Neural cell (in vitro differentiated cells): Measurements from ENCODE around the gene OTULIN.

Experiments used
- CTCF ChIP-seq: fragments of 450-650 bp; IDR thresholded peaks from 2 replicates; pipeline ENCODE4 v1.5.1; 2014; ENCODE audit warnings: antibody characterized with exemption, mild to moderate bottlenecking, moderate library complexity; ENCODE audit not compliant: poor library complexity, severe bottlenecking
- EP300 ChIP-seq: fragments of 450-650 bp; conservative IDR thresholded peaks from 2 replicates; pipeline ENCODE4 v1.6.1; 2014; ENCODE audit warnings: antibody characterized with exemption, mild to moderate bottlenecking, moderate library complexity; ENCODE audit not compliant: poor library complexity, severe bottlenecking
- EZH2 ChIP-seq: fragments of 200-600, 300-800 bp; shearing (Covaris generic), sonication (generic); IDR thresholded peaks from 2 replicates; pipeline ENCODE4 v1.6.1; 2014; ENCODE audit warnings: antibody characterized with exemption, low read length, borderline replicate concordance, mild to moderate bottlenecking; ENCODE audit not compliant: insufficient read depth, poor library complexity, severe bottlenecking
- MXI1 ChIP-seq: fragments of 450-650 bp; conservative IDR thresholded peaks from 2 replicates; pipeline ENCODE4 v1.6.1; 2014; ENCODE audit warnings: antibody characterized with exemption, mild to moderate bottlenecking; ENCODE audit not compliant: poor library complexity, severe bottlenecking
- POLR2AphosphoS5 ChIP-seq: IDR thresholded peaks from 2 replicates; pipeline ENCODE4 v1.6.1; 2012
- SMC3 ChIP-seq: fragments of 450-650 bp; conservative IDR thresholded peaks from 2 replicates; pipeline ENCODE4 v1.6.1; 2014; ENCODE audit warnings: antibody characterized with exemption, mild to moderate bottlenecking, moderate library complexity; ENCODE audit not compliant: poor library complexity
- TF ChIP-seq, protein P1 (sequence below): IDR thresholded peaks from 2 replicates; pipeline ENCODE4 v1.6.1; 2012; ENCODE audit warnings: borderline replicate concordance

DNA sequence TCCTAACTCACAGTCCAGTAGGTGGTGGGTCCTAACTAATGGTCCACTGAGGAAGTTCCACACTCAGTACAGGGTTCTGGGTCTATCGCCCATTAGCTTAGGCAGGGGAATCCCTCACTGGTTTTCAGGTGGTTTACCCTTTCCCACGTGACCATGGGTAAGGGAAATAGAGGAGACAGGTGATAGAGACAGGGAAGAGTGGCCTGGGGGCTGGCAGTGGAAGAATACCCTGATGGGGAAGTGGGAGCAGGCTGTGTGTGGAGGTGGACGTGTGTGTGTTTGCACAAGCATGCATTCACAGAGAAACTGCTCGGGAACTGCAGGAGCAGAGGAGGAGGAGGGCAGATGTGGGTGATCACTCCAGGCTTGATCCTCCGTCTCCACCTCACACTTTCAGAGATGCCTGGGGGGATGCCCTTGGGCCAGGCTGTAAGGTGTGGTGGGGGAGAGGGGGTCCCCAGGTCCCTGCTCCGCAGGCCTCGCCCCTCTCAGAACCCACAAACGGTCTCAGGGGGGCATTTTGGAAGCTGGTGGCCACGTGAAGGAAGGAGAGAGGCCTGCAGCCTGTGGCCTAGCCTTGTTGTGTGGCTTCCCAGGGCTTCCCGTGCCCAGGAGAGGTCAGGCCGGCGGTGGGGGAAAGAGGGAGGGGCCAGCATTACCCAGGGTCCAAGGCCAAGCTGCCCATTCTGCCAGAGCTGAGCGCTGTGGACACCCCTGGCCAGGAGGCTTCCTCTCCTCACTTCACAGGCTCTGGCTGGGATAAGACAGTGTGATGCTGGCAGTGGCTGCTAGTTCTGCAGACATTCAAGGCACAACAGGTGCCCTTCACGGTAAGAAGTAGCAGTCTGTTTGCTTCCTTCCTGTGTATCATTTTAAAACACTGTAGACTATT lies 80.0 kb downstream of the OTULIN start:
- TF ChIP-seq EZH2 (no peak), CTCF (no peak), SMC3 (no peak), POLR2AphosphoS5 (no peak), EP300 (no peak), MXI1 (no peak)
- TF ChIP-seq, protein P1, sequence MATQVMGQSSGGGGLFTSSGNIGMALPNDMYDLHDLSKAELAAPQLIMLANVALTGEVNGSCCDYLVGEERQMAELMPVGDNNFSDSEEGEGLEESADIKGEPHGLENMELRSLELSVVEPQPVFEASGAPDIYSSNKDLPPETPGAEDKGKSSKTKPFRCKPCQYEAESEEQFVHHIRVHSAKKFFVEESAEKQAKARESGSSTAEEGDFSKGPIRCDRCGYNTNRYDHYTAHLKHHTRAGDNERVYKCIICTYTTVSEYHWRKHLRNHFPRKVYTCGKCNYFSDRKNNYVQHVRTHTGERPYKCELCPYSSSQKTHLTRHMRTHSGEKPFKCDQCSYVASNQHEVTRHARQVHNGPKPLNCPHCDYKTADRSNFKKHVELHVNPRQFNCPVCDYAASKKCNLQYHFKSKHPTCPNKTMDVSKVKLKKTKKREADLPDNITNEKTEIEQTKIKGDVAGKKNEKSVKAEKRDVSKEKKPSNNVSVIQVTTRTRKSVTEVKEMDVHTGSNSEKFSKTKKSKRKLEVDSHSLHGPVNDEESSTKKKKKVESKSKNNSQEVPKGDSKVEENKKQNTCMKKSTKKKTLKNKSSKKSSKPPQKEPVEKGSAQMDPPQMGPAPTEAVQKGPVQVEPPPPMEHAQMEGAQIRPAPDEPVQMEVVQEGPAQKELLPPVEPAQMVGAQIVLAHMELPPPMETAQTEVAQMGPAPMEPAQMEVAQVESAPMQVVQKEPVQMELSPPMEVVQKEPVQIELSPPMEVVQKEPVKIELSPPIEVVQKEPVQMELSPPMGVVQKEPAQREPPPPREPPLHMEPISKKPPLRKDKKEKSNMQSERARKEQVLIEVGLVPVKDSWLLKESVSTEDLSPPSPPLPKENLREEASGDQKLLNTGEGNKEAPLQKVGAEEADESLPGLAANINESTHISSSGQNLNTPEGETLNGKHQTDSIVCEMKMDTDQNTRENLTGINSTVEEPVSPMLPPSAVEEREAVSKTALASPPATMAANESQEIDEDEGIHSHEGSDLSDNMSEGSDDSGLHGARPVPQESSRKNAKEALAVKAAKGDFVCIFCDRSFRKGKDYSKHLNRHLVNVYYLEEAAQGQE: no peak
